Type B pancreatic cell (in vitro differentiated cells): ENCODE results near the gene PARP3. TPM values are rescaled to one million over a fixed set of nuclear protein-coding genes. Genes with fewer than 3 reads are reported as not detected.
A peak's percentile ranks its signal among the peaks of the same experiment; 100 is the strongest.

Experiments
- DNase-seq: peaks from one replicate; pipeline ENCODE4 v3.0.0; 2021; ENCODE audit warnings: mixed read lengths; ENCODE audit not compliant: unreplicated experiment; ENCODE audit errors: extremely low spot score
- H3K27ac Mint-ChIP-seq: 2 replicates; pipeline ENCODE4 v1.8.0; 2021; ENCODE audit warnings: mild to moderate bottlenecking, mixed read lengths
- H3K27me3 Mint-ChIP-seq: 2 replicates; pipeline ENCODE4 v1.8.0; 2021; ENCODE audit warnings: mixed read lengths
- H3K36me3 Mint-ChIP-seq: 2 replicates; pipeline ENCODE4 v1.8.0; 2021; ENCODE audit warnings: mixed read lengths
- H3K4me1 Mint-ChIP-seq: one replicate; pipeline ENCODE4 v1.8.0; 2021; ENCODE audit warnings: mixed read lengths; ENCODE audit not compliant: unreplicated experiment
- H3K4me3 Mint-ChIP-seq: 2 replicates; pipeline ENCODE4 v1.8.0; 2021; ENCODE audit warnings: mild to moderate bottlenecking, mixed read lengths
- H3K9me3 Mint-ChIP-seq: 2 replicates; pipeline ENCODE4 v1.8.0; 2021; ENCODE audit warnings: mixed read lengths
- CTCF ChIP-seq: fragments of 200-600 bp; sonication (generic); conservative IDR thresholded peaks from 2 replicates; pipeline ENCODE4 v1.5.0; 2021; ENCODE audit warnings: antibody characterized with exemption, mild to moderate bottlenecking
- total RNA-seq: library from RNA; stranded (reverse); gene quantifications from 2 replicates; pipeline ENCODE4 v1.2.1, GENCODE V29; 2021; ENCODE audit warnings: low replicate concordance

PARP3 gene
- total RNA-seq, 1 donor from 2014 or later: 6.6 TPM

- DNase-seq: no peak
- H3K27me3 Mint-ChIP-seq: no peaks in the 10 kb centered on the region
- peak overlapping the region; percentile 61 for H3K27ac Mint-ChIP-seq
- H3K4me1 Mint-ChIP-seq: peaks cover 12% of the 10 kb centered on the region
- peak overlapping the region; percentile 90 for H3K4me3 Mint-ChIP-seq
- H3K36me3 Mint-ChIP-seq: no peaks in the 10 kb centered on the region
- H3K9me3 Mint-ChIP-seq: no peaks in the 10 kb centered on the region
- TF ChIP-seq CTCF: peak; percentile 32
Measured at GRCh38 chr3:51975852-51976549, 33.8 kb downstream of the PARP3 start.

- no peak overlapping the region for H3K27ac Mint-ChIP-seq
- TF ChIP-seq CTCF: no peak
- no peak for DNase-seq
- peak overlapping the region; percentile 15 for H3K4me3 Mint-ChIP-seq
- no peaks in the 10 kb centered on the region for H3K27me3 Mint-ChIP-seq
- peaks cover 17% of the 10 kb centered on the region for H3K4me1 Mint-ChIP-seq
- no peaks in the 10 kb centered on the region for H3K9me3 Mint-ChIP-seq
- H3K36me3 Mint-ChIP-seq: no peaks in the 10 kb centered on the region
Measured at GRCh38 chr3:51977446-51978142, 35.4 kb downstream of the PARP3 start.

- no peak for DNase-seq
- TF ChIP-seq CTCF: no peak
- no peak overlapping the region for H3K4me3 Mint-ChIP-seq
Measured at GRCh38 chr3:51978143-51978502, 36.0 kb downstream of the PARP3 start.

GRCh38 chr3:51980253-51980652, 38.1 kb downstream of the PARP3 start:
- no peak overlapping the region for H3K27ac Mint-ChIP-seq
- H3K4me3 Mint-ChIP-seq: no peak overlapping the region
- no peak for TF ChIP-seq CTCF
- DNase-seq: no peak
- peaks cover 18% of the 10 kb centered on the region for H3K4me1 Mint-ChIP-seq
- no peaks in the 10 kb centered on the region for H3K9me3 Mint-ChIP-seq
- H3K27me3 Mint-ChIP-seq: no peaks in the 10 kb centered on the region
- no peaks in the 10 kb centered on the region for H3K36me3 Mint-ChIP-seq

More at GRCh38 chr3:51978143-51978502, 36.0 kb downstream of the PARP3 start:
- Mint-ChIP-seq H3K27me3 (no peaks in the 10 kb centered on the region), H3K4me1 (peaks cover 21% of the 10 kb centered on the region), H3K9me3 (no peaks in the 10 kb centered on the region), H3K36me3 (no peaks in the 10 kb centered on the region), H3K27ac (no peak overlapping the region)

GRCh38 chr3:51982352-51982837, 40.2 kb downstream of the PARP3 start:
- no peaks in the 10 kb centered on the region for H3K27me3 Mint-ChIP-seq
- peak overlapping the region; percentile 94 for H3K4me3 Mint-ChIP-seq
- H3K4me1 Mint-ChIP-seq: peaks cover 13% of the 10 kb centered on the region
- DNase-seq: no peak
- TF ChIP-seq CTCF: peak; percentile 75
- H3K9me3 Mint-ChIP-seq: no peaks in the 10 kb centered on the region
- H3K36me3 Mint-ChIP-seq: no peaks in the 10 kb centered on the region
- peak overlapping the region; percentile 98 for H3K27ac Mint-ChIP-seq
